HG02798 (cell line): ENCODE results near the gene ANO1.

Experiments used
- ATAC-seq: cut with Tn5 transposase; IDR thresholded peaks from one replicate; pipeline ENCODE4 v1.9.1; 2021; ENCODE audit warnings: mild to moderate bottlenecking; ENCODE audit not compliant: unreplicated experiment, poor library complexity

Gene ANO1

DNA sequence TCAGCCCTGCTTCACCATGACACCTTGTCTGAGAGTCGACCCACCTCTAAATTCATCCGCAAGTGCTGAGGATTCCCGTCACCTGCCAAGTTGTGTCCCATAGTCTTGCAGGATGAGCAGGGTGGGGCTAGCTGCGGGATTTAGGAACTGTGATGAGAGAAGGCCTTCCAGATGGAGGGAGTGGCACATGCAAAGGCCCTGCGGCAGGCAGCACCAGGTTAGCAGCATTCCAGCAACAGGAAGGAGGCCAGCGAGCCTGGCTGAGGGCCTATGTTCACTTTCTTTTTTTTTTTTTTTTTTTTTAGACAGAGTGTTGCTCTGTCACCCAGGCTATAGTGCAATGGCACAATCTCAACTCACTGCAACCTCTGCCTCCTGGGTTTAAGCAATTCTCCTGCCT lies 31.8 kb downstream of the ANO1 start:
- ATAC-seq: no peak

- no peak for ATAC-seq
Measured at GRCh38 chr11:70110538-70111055, 32.5 kb downstream of the ANO1 start.

DNA sequence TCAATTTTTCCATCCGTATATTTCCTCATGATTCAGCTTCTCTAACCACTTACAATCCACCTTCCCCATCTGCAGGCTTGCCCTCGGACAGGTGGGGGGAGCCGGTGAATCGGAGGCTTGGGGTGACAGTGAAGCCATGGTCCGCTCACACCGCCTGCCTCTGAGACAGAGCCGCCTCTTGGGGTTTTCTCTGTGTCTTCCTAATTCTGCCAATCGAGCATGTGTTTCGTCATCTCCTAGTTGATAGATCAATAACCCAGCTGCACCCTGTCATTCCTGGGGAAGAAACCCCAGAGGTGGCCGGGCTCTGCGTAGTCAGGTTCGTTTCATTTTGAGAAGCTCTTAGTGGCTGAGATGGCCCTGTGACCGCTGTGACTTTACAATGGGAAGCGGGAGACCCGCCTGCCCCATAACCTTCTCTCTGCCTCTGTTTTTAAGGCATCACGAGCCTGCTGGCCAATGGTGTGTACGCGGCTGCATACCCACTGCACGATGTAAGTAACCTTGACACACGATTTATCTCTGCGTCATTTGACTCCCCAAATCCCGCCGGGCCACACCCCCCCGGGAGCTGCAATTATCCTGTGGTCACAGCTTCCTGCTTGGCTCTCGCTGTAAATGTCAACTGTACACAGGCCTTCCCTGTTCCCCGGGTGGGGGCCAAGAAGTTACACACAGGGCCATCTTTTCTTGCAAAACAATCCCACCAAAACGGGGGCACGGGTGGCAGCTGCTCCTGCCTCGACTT lies 33.3 kb downstream of the ANO1 start:
- no peak for ATAC-seq

- ATAC-seq: no peak
Measured at GRCh38 chr11:70112017-70112434, 33.9 kb downstream of the ANO1 start.

DNA sequence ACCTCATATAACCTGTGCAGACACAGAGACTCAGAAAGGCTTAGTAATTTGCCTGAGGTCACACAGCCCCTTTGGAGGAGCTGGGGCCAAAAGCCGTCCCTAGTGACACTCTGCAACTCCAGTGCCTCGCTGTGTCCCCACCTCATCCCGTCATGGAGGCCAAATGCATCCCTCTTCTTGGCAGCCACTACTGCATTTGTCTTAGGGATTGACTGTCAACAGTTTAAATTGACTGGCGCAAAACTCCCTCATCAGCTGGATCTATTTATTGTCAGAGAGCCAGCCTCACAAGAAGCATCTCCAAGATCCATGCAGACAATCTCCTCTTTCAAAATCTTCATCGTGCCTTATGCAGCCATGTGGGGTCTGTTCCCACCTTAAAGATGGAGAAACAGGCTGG lies 35.7 kb downstream of the ANO1 start:
- no peak for ATAC-seq

DNA sequence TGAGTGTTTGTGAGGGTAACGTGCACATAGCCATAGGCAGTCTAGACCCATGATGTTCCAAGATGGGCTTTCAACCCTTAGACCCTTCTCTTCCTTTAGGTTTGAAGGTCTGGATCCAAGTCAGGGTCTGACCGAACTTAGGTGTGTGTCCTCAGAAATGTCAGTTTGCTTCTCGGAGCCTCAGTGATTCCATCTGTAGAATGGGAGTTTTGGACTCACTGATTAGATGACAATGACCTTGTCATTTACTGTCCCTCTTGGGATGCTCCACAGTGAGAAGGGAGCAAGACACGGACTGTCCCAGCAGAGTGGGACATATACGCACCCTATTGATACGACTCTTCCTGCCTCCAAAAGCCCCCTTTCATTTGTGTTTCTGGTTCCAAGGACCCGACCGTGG lies 37.7 kb downstream of the ANO1 start:
- no peak for ATAC-seq

DNA sequence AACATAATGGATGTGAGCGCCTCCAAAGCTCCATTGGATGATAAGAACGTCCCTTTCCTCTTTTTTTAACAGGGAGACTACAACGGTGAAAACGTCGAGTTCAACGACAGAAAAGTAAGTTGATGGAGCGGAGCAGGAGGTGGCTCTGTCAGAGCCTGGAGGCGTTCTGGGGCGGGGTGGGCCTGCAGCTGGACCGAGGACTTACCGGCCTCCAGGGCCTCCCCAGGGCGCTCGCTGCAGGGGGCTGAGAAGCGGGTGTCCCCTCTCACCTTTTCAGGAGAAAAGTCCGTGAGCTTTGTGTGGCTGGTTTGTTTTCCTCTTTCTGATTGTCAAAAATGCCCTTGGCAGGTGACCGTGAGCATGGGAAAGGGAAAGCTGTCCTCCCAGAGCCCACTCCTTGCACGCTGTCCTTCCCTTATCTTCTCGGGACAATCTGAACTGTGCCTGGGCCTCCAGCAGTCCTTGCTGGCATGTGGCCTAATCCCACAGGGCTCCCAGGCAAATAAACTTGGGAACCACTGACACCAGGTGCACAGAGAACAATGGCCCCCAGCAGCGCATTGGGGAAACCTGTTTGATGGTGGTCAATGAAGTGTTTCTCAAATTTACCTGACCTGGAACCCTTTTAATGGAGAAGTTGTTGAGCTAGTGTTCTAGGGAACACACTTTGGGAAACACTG lies 38.4 kb downstream of the ANO1 start:
- ATAC-seq: no peak

DNA sequence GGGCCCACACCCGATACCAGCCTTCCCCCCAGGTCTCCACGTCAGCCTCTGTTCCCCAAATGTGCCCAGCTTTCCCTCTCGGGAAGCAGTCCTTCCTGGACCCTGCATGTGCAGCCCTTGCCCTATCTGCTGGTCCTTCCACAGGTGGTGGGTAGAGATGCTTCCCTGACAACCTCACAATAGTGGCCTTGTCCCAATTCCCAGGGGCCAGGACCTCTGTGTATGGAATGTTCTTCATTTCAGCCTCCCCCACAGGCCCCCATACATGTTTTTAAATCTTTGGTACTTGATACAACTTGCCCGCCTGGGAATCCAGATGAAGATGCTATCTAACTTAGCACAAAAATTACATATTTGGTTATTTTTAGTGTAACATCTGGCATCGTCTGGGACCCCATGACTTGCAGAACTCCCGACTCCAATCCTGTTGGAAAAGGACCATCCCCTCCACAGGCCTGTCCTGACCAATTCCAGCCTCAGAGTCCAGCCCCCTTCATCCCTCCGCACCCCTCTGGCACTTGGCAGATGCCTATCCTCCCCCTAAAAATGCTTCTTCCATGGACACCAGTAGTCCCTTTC lies 39.5 kb downstream of the ANO1 start:
- no peak for ATAC-seq

DNA sequence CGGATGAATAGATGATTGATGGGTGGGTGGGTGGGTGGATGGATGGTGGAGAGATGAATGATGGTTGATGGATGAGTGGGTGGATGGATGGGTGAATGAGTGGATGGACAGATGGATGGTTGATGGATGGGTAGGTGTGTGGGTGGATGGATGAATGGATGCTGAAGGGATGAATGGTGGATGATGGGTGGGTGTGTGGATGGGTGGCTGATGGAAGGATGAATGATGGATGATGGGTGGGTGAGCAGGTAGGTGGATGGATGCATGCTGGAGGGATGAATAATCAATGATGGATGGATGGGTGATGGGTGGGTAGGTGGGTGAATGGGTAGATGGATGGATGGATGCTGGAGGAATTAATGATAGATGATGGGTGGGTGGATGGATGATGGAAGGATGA lies 40.5 kb downstream of the ANO1 start:
- no peak for ATAC-seq

DNA sequence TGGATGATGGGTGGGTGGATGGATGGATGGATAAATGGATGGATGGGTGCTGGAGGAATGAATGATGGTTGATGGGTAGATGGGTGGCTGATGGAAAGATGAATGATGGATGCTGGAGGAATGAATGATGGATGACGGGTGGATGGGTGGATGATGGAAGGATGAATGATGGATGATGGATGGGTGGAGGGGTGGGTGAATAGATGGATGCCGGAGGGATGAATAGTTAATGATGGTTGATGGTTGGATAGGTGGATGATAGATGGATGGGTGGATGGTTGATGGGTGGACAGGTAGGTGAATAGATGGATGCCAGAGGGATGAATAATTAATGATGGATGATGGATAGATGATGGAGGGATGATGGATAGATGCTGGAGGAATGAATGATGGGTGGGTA lies 41.4 kb downstream of the ANO1 start:
- ATAC-seq: no peak

GRCh38 chr11:70120674-70121073 lies 42.6 kb downstream of the ANO1 start:
- ATAC-seq: no peak

DNA sequence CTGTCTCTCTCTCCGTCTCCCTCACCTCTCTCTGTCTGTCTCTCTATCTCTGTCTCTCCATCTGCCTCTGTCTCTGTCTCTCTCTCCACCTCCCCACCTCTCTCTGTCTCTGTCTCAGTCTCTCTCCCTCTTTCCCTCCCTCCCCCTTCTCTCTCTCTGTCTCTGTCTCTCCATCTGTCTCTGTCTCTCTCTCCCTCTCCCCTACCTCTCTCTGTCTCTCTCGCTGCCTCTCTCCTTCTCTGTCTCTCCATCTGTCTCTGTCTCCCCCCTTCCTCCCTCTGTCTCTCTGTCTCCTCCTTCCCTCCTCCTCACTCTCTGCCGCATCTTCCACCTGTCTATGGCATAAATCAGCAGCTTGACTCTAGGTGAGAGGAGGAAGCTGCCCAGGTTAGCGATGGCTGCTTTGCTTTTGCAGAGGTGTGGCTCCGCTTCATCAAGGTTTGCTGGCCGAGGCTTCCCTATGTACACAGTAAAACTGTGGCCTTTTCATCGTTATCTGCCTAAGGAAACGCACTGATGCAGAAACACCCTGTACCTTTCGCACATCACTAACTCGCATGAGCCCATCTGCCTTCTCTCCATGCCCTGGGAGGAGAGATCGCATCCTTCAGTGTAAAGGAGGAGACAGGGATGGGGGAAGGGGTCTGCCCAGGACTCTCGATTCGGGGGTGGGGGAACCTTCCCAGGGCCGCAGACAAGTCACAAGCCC lies 44.5 kb downstream of the ANO1 start:
- no peak for ATAC-seq

- no peak for ATAC-seq
Measured at GRCh38 chr11:70123711-70124110, 45.6 kb downstream of the ANO1 start.

DNA sequence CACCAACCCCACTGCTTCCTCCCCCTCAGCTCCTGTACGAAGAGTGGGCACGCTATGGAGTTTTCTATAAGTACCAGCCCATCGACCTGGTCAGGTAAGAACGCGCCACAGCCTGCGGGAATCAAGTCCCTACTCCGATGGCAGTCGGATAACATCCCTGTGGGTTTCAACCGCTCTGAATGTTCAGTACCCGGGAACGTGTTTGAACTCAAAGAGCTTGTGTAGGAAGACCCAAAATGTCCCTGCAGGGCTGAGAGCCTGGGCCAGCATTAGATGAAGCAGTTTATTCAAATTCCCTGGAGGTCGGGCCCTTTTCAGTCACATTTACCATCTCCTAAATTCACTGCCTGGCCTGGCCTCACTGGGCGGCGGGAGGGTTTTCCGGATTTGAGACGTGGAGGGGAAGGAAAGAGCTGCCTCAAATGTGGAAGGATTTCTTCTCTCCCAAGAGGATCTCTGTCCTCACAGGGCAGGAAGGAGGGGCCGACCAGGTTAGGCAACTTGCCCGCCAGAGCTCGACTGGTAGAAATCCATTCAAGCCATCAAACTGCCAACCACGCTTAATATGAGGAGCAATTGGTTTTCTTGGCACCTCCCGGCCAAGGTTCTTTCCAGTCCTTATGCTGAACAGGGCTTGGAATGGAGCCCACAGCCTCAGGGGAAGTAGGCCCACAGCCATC lies 46.3 kb downstream of the ANO1 start:
- no peak for ATAC-seq

- no peak for ATAC-seq
Measured at GRCh38 chr11:70126494-70126893, 48.4 kb downstream of the ANO1 start.

DNA sequence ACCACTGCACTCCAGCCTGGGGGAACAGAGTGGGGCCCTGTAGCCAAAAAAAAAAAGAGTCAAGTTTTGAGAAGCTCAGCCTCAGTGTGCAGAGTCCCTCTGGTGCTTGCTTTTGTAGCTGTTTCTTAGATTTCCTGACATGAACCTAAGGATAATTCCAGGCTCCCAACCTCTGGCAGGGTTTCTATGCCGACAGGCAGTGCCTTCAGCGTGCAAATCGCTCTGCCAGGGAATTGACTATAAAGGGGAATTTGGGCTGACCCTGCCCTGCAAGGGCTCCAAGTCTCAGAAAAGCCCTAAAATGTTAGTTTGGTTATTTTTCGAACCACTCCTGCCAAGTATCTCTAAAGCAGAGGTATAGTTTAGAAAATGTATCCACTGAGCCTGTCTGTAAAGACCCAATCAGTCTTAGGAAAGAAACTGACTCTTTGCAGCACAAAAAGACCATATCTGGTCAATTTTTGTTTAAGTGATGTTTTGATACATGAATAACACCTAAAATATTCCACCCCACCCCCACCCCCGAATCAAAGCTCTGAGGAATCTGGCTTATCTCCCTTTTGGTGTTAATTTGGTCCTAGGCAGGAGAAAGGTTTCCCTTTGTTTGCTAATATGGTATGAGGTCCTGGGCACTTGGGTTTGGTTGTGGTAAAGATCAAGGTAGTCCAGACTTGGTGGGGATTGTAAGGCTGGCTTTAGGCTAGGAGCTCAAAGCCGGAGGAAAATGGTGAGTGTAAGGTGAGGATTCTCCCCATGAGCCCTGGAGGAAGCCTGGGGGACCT lies 49.7 kb downstream of the ANO1 start:
- no peak for ATAC-seq

- no peak for ATAC-seq
Measured at GRCh38 chr11:70128435-70128906, 50.4 kb downstream of the ANO1 start.

DNA sequence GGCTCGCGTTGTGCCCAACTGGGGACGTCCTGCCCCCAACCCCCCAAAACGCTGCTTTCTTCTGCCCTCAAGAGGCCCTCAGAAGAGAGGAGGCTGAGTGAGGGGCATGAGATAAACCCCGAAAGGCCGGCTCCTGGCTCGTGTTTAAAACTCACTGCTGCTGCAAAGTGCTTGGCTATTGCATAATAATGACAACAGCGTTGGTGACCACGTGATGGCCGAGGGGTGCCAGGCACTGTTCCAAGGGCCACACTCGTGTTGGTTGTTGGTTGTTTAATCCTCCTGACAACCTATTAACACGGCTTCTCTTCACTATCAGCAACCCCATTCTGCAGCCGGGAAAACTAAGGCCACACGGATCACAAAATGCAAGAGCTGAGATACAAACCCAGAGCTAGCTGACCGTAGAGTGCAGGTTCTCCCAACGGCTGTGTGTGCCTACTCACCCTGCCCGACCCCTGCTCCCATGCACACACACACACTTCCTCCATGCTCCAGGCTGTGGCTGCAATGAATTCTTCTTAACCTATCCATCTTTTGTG lies 51.0 kb downstream of the ANO1 start:
- ATAC-seq: no peak

DNA sequence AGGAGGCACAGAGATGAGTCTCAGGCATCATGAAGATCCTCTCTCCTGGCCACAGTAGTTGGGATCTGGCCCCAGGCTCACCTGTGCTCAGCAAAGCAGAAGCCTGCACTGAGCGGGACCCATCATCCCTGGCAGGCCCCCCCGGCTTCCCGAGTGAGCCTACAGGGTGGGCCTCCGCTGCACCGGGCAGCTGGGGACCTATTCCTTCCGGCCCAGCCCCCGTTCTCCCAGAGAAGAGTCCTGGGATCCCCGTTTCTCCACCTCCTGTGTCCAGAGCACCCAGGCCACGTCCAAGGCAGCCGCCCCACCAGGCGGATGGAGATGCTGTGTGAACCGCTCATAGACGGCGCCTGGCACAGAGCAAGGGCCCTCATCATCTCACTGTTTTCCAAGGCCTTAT lies 52.5 kb downstream of the ANO1 start:
- no peak for ATAC-seq
